Measurements from ENCODE around the gene APOBR. TPM values are rescaled to one million over a fixed set of nuclear protein-coding genes. Genes with fewer than 3 reads are reported as not detected.
A peak's percentile ranks its signal among the peaks of the same experiment; 100 is the strongest.

Gene APOBR
- total and polyA plus RNA-seq, 2 of the 13 experiments (the other 11 are each of a cell fraction or from before 2014, with no cell fraction given), result 0.03 TPM; not detected in 1

DNA sequence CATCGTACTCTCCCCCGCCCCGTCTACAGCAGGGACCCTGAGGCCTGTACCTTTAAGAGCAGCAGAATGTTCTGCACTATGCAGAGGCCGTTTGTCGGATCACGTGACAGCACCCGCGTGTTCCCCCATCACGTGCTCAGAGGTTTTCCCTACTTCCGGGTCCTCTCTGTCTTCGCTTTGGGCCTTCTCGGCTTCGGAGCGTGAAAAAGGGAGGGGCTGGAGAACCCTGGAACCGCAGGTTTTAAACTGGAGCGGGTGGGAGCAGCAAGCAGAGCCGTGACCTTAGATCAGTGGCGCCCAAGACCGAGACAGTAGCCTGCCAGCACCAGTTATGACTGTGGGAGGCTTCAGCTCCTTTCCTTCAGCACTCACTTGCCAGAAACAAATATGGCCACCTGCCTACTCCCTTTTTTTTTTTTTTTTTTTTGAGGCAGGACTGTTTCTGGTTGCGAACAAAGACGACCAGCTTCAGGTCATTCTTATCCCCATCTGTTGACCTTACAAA lies 2.4 kb upstream of the APOBR start, which contains the start of gene CLN3 (continued):
- TF ChIP-seq, protein P1, sequence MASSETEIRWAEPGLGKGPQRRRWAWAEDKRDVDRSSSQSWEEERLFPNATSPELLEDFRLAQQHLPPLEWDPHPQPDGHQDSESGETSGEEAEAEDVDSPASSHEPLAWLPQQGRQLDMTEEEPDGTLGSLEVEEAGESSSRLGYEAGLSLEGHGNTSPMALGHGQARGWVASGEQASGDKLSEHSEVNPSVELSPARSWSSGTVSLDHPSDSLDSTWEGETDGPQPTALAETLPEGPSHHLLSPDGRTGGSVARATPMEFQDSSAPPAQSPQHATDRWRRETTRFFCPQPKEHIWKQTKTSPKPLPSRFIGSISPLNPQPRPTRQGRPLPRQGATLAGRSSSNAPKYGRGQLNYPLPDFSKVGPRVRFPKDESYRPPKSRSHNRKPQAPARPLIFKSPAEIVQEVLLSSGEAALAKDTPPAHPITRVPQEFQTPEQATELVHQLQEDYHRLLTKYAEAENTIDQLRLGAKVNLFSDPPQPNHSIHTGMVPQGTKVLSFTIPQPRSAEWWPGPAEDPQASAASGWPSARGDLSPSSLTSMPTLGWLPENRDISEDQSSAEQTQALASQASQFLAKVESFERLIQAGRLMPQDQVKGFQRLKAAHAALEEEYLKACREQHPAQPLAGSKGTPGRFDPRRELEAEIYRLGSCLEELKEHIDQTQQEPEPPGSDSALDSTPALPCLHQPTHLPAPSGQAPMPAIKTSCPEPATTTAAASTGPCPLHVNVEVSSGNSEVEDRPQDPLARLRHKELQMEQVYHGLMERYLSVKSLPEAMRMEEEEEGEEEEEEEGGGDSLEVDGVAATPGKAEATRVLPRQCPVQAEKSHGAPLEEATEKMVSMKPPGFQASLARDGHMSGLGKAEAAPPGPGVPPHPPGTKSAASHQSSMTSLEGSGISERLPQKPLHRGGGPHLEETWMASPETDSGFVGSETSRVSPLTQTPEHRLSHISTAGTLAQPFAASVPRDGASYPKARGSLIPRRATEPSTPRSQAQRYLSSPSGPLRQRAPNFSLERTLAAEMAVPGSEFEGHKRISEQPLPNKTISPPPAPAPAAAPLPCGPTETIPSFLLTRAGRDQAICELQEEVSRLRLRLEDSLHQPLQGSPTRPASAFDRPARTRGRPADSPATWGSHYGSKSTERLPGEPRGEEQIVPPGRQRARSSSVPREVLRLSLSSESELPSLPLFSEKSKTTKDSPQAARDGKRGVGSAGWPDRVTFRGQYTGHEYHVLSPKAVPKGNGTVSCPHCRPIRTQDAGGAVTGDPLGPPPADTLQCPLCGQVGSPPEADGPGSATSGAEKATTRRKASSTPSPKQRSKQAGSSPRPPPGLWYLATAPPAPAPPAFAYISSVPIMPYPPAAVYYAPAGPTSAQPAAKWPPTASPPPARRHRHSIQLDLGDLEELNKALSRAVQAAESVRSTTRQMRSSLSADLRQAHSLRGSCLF (CRISPR knock-in tag; IDR thresholded peaks at IDR 0.05; ENCODE audit: borderline replicate concordance), result no peak
- 0 out of 2 replicates have a peak, but pooled peaks have one; percentile 10 for TF ChIP-seq ZBTB38 (CRISPR knock-in tag; IDR thresholded peaks at IDR 0.05)
- TF ChIP-seq, protein P2, sequence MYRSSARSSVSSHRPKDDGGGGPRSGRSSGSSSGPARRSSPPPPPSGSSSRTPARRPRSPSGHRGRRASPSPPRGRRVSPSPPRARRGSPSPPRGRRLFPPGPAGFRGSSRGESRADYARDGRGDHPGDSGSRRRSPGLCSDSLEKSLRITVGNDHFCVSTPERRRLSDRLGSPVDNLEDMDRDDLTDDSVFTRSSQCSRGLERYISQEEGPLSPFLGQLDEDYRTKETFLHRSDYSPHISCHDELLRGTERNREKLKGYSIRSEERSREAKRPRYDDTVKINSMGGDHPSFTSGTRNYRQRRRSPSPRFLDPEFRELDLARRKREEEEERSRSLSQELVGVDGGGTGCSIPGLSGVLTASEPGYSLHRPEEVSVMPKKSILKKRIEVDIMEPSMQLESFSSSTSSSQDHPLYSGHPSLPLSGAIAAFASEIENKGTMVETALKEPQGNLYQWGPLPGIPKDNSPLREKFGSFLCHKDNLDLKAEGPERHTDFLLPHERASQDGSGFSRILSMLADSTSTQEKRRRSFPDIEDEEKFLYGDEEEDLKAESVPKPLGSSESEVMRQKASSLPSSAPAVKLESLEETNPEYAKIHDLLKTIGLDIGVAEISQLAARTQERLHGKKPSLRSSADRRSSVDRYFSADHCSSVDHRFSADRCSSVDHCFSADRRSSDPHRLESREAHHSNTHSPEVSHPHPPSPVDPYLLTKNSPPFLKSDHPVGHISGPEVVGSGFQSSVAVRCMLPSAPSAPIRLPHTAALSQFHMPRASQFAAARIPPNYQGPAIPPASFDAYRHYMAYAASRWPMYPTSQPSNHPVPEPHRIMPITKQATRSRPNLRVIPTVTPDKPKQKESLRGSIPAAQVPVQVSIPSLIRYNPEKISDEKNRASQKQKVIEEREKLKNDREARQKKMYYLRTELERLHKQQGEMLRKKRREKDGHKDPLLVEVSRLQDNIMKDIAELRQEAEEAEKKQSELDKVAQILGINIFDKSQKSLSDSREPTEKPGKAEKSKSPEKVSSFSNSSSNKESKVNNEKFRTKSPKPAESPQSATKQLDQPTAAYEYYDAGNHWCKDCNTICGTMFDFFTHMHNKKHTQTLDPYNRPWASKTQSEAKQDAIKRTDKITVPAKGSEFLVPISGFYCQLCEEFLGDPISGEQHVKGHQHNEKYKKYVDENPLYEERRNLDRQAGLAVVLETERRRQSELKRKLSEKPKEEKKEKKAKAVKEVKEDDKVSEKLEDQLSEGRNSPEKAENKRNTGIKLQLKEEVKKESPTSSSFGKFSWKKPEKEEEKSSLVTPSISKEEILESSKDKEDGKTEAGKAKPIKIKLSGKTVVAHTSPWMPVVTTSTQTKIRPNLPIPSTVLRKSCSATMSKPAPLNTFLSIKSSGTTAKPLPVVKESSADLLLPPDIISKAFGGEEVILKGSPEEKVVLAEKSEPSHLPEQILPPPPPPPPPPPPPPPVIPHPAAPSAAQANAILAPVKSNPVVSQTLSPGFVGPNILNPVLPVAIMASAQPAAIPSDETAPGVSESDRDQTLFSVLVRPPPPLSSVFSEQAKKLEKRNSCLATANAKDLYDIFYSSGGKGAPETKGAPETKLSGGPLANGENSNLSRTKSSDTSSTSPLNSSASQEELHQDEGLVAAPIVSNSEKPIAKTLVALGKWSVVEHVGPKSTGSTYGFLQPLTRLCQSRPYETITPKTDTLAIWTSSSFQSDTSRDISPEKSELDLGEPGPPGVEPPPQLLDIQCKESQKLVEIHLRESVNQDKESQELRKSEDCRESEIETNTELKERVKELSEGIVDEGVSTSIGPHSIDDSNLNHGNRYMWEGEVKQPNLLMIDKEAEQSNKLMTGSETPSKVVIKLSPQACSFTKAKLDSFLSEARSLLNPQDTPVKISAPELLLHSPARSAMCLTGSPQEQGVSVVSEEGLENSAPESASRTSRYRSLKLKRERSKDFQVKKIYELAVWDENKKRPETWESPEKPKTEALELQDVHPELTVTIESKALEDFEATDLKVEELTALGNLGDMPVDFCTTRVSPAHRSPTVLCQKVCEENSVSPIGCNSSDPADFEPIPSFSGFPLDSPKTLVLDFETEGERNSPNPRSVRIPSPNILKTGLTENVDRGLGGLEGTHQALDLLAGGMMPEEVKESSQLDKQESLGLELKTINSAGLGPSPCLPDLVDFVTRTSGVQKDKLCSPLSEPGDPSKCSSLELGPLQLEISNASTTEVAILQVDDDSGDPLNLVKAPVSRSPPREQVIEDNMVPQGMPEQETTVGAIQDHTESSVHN (CRISPR knock-in tag; IDR thresholded peaks at IDR 0.05), result no peak; the same call in 1 of the 2 replicates
- no peak for TF ChIP-seq ZNF335 (CRISPR knock-in tag; IDR thresholded peaks at IDR 0.05)
- no peak for TF ChIP-seq ZFP62 (CRISPR knock-in tag; IDR thresholded peaks at IDR 0.05)
- TF ChIP-seq, protein P3, sequence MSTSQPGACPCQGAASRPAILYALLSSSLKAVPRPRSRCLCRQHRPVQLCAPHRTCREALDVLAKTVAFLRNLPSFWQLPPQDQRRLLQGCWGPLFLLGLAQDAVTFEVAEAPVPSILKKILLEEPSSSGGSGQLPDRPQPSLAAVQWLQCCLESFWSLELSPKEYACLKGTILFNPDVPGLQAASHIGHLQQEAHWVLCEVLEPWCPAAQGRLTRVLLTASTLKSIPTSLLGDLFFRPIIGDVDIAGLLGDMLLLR (CRISPR knock-in tag; IDR thresholded peaks at IDR 0.05), result peak; percentile 80
- no peak for TF ChIP-seq ZBTB42 (CRISPR knock-in tag; IDR thresholded peaks at IDR 0.05)
- no peak for TF ChIP-seq ZNF180 (CRISPR knock-in tag; IDR thresholded peaks at IDR 0.05; ENCODE audit: borderline replicate concordance, low read depth)
- 0 out of 2 replicates have a peak, but pooled peaks have one; percentile 55 for TF ChIP-seq ZNF543 (CRISPR knock-in tag; IDR thresholded peaks at IDR 0.05)
- TF ChIP-seq ATF7 (IDR thresholded peaks at IDR 0.05), result no peak
- peak; percentile 43; the same call in 1 of the 2 replicates for TF ChIP-seq ATF7 (CRISPR knock-in tag; IDR thresholded peaks at IDR 0.05)
- no peak for TF ChIP-seq ZHX1 (CRISPR knock-in tag; IDR thresholded peaks at IDR 0.05; ENCODE audit: low read depth)
- TF ChIP-seq TCF7L2 (IDR thresholded peaks at IDR 0.05; ENCODE audit: low read depth, low read length), result no peak

Data from HepG2 (cell line).